HG02885 (cell line): ENCODE results near the gene GABRR2.
"Not testable (repeated sequence)": the region's sequence is repeated elsewhere in the genome, so short reads cannot be mapped to it uniquely, and the experiment has no call there.

Experiments
- ATAC-seq: cut with Tn5 transposase; IDR thresholded peaks from one replicate; pipeline ENCODE4 v1.9.1; 2021; ENCODE audit warnings: mild to moderate bottlenecking; ENCODE audit not compliant: unreplicated experiment, poor library complexity

Gene GABRR2

DNA sequence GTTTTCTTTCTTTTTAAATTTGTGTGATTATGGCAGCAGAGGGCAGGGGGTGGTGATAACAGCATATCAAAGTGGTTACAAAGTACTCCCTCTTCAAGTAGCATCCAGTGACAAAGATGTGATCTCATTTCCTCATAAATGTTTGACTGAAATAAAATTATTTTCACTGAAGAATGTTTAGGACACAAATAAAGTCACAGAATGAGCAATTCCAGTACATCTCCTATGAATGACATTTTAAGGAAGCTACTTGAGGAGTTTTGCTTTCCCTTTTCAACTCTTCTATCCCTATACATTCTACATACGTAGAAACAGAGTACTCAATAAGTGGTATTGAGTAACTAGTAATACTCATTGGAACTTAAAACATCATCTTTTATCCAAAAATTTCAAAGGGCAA lies 13.9 kb upstream of the GABRR2 start:
- no peak for ATAC-seq

DNA sequence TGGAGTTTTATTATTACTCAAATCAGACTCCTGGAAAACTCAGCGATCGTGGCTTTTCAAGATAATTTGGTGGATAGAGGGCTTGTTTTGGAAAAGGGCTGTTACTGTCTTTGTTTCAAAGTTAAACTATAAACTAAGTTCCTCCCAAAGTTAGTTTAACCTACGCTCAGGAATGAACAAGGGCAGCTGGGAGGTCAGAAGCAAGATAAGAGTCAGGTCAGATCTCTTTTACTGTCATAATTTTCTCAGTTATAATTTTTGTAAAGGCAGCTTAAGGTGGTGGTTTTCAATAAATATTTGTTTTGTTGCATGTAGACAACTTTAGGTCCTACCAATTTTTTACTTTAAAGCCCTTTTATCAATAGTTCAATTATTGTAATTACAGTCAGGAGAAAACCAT lies 9.2 kb upstream of the GABRR2 start:
- no peak for ATAC-seq

- ATAC-seq: no peak
These were observed 8.4 kb upstream of the GABRR2 start for GRCh38 chr6:89323511-89323971.

- no peak for ATAC-seq
These were observed 6.3 kb upstream of the GABRR2 start for GRCh38 chr6:89321131-89321970.

- no peak for ATAC-seq
These were observed 5.0 kb upstream of the GABRR2 start for GRCh38 chr6:89320012-89320559.

- ATAC-seq: no peak
These were observed 2.0 kb upstream of the GABRR2 start for GRCh38 chr6:89317067-89317466.

- ATAC-seq: no peak
These were observed 407 bp downstream of the GABRR2 start for GRCh38 chr6:89314692-89315091.

- no peak for ATAC-seq
These were observed 2.1 kb downstream of the GABRR2 start for GRCh38 chr6:89313006-89313405.

GRCh38 chr6:89311853-89312531 lies 3.1 kb downstream of the GABRR2 start:
- no peak for ATAC-seq

GRCh38 chr6:89311530-89311852 lies 3.6 kb downstream of the GABRR2 start:
- ATAC-seq: no peak

- no peak for ATAC-seq
These were observed 4.2 kb downstream of the GABRR2 start for GRCh38 chr6:89310929-89311328.

- ATAC-seq: no peak
These were observed 6.3 kb downstream of the GABRR2 start for GRCh38 chr6:89308525-89309395.

- not testable (repeated sequence) for ATAC-seq
These were observed 10.6 kb downstream of the GABRR2 start for GRCh38 chr6:89304517-89304916.

GRCh38 chr6:89302936-89303335 lies 12.2 kb downstream of the GABRR2 start:
- ATAC-seq: no peak

DNA sequence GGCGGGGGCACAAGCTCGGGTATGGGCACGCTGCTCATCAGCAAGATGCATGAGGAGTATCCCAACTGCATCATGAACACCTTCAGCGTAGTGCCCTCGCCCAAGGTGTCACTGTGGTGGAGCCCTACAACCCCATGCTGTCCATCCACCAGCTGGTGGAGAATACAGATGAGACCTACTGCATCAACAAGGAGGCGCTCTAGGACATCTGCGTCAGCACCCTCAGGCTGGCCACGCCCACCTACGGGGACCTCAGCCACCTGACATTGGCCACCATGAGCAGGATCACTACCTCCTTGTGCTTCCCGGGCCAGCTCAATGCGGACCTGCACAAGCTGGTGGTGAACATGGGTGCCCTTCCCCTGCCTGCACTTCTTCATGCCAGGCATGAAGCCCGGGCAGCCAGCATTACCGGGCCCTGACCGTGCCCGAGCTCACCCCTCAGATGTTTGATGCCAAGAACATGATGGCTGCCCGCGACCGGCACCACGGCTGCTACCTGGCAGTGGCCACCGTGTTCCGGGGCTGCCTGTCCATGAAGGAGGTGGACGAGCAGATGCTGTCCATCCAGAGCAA lies 12.8 kb downstream of the GABRR2 start:
- ATAC-seq: no peak

- no peak for ATAC-seq
These were observed 13.4 kb downstream of the GABRR2 start for GRCh38 chr6:89301586-89302194.

GRCh38 chr6:89299466-89299850 lies 15.6 kb downstream of the GABRR2 start:
- ATAC-seq: no peak

- ATAC-seq: peak; percentile 78
These were observed 16.2 kb downstream of the GABRR2 start for GRCh38 chr6:89298680-89299465.

- ATAC-seq: peak; percentile 84
These were observed 17.3 kb downstream of the GABRR2 start for GRCh38 chr6:89297695-89298351.
